Colon (tissue), 2 donors: Measurements from ENCODE around the gene MBTD1.
"Not testable (repeated sequence)": the region's sequence is repeated elsewhere in the genome, so short reads cannot be mapped to it uniquely, and the experiment has no call there.

ENCODE experiments used
- FAIRE-seq: peaks from 2 replicates; lab custom pipeline; 2012; peaks lifted over from hg19 to GRCh38; lab: Jason Lieb, UNC
- donor health status: control.
- donor health status: control.

Gene MBTD1

GRCh38 chr17:51255673-51256072 lies 4.2 kb downstream of the MBTD1 start:
- no peak for FAIRE-seq

- FAIRE-seq: no peak
These were observed 8.8 kb downstream of the MBTD1 start for GRCh38 chr17:51251010-51251409.

DNA sequence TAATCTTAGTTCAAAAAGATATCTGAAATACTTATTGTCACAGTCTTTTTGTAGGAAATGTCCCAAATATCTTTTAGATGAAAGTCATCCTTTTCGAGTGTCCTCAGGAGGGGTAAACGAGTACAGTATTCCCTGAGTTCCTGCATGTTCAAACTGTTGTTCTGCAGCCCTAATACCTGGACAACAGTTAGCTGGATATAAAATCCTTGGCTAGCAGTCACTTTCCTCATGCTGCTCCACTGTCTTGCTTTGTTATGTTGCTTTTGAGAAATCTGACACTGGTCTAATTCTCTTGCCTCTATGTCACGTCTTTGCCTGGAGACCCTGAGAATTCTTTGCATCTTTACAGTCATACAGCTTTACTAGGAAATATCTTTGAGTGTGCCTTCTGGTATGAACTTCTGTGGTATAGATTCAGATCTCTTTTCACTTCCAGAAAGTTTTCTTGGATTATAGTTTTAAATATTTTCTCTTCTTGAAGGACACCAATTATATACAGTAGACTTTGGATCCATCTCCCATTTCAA lies 9.5 kb downstream of the MBTD1 start:
- FAIRE-seq: no peak

DNA sequence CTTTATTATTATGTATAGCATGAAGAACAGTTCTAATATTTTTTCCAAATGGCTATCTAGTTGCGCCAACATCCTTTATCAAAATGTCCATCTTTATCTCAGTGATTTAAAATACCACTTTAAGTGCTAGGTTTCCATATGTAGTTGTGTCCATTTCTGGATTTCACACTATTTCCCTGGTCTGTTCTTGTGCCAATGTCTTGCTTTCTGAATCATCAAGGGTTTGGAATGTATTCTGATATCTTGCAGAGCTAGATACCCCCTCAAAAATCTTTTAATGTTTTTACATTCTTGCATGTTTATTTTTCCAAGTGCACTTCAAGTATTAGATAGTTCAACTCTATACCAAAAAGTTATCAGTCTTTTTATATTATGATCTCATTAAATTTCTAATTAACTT lies 14.3 kb downstream of the MBTD1 start:
- no peak for FAIRE-seq

- no peak for FAIRE-seq
These were observed 15.8 kb downstream of the MBTD1 start for GRCh38 chr17:51244041-51244440.

DNA sequence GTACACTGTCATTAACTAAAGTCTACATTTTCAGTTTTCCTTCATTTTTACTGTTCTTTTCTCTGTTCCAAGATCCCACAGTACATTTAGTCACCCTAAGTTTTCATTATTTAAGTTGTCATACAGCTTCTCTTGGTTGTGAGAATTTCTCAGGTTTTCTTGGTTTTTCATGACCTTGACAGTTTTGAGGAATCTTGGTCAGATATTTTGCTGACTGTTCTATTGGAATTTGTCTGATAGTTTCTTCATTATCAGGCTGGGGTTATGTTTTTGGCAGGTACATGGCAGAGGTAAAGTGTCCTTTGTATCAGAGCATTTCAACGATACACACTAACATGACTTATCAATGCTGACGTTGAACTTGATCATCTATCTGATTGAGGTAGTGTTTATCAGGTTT lies 19.6 kb downstream of the MBTD1 start:
- no peak for FAIRE-seq

DNA sequence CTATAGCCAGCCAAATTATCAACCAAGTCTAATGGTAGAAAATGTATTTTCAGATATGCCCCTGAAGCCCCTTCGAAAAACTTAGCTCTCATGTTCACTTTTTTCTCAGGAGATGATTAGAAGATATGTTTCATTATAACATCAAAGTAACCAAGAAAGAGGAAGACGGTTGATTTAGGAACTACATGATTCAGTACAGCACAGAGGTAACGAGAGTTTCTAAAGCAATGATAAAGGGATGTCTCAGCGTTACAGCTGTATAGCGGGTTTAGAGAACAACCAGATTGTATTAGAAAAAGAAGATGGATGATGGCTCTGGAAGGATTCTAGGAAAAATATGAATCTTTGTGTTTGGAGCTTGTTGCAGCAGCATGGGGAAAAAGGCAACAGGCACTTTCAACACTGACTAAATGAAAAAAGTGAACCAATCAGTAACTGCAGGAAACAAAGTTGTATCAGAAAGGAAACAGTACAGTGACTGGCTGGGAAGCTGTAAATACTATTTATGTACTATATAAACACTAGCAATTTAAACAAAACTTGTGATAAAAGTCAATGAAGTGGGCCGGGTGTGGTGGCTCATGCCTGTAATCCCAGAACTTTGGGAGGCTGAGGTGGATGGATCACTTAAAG lies 21.5 kb downstream of the MBTD1 start:
- FAIRE-seq: no peak

DNA sequence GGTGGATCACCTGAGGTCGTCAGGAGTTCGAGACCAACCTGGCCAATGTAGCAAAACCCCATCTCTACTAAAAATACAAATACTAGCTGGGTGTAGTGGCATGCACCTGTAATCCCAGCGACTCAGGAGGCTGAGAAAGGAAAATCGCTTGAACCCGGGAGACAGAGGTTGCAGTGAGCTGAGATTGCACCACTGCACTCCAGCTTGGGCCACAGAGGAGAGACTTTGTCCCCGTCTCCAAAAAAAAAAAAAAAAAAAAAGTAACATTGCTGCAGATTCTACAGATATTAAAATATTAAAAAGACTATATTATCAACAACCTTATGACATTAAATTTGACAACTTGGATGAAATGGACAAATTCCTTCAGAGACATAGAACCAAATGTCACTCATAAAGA lies 25.7 kb downstream of the MBTD1 start:
- no peak for FAIRE-seq

DNA sequence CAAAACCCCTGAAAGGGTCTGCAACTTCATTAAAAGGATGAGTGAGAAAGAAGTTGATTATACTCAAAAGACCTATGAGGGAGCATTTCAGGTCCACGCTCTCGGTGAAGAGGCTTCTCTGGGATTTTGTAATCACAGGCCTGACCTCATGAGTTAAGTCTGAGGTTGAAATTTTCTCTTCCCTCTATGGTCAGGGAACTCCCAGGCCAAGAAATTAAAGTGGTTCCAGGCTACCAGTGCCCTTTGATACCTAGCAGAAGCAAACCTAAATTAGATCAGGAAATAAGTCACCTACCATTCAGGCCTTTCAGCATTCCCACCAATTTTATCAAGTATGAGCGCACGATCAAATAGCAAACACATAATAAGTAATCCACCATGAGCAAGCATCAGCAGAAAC lies 27.9 kb downstream of the MBTD1 start:
- no peak for FAIRE-seq

DNA sequence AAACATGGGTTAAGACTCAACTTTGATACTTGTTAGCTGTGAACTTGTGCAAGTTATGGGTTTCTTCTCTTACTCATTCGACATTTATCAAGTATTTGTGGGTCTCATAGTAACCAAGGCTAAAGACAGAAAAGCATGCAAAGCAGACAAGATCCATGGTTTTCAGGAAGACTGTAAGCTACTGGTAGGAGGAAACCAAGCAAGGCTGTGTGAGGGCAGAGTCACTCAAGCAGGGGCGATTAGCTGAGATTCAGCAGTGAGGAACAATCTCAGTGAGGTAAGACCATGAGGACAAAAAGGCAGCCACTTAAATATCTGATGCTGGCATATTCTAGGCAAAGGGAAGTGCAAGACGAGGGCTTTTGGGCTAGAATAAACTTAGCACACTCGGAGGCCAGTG lies 29.5 kb downstream of the MBTD1 start:
- no peak for FAIRE-seq

- no peak for FAIRE-seq
These were observed 30.0 kb downstream of the MBTD1 start for GRCh38 chr17:51229889-51230288.

- no peak for FAIRE-seq
These were observed 31.7 kb downstream of the MBTD1 start for GRCh38 chr17:51228161-51228560.

GRCh38 chr17:51225523-51225922 lies 34.3 kb downstream of the MBTD1 start:
- not testable (repeated sequence) for FAIRE-seq

- no peak for FAIRE-seq
These were observed 35.2 kb downstream of the MBTD1 start for GRCh38 chr17:51224402-51225262.

- FAIRE-seq: no peak
These were observed 38.5 kb downstream of the MBTD1 start for GRCh38 chr17:51221322-51221721.

- FAIRE-seq: no peak
These were observed 41.9 kb downstream of the MBTD1 start for GRCh38 chr17:51217946-51218345.

- FAIRE-seq: no peak
These were observed 44.9 kb downstream of the MBTD1 start for GRCh38 chr17:51214920-51215319.

DNA sequence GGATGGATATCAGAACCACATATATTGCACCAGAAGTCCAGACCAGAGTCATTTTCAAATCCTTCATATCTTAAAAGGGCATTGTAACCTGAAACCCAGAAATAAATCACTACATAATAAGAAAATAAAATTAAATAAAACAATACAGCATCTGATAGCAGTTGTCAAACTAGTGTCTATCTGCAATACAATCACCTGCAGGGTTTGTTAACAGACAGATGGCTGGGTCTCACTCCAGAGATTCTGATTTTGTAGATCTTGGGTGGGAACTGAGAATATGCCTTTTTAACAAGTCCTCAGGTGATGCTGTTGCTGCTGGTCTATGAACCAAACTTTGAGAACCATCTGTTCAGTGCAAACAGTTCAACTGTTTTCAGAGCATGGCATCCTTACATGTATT lies 56.0 kb downstream of the MBTD1 start:
- FAIRE-seq: no peak

GRCh38 chr17:51200846-51201245 lies 59.0 kb downstream of the MBTD1 start:
- no peak for FAIRE-seq

GRCh38 chr17:51200295-51200694 lies 59.6 kb downstream of the MBTD1 start:
- FAIRE-seq: no peak

DNA sequence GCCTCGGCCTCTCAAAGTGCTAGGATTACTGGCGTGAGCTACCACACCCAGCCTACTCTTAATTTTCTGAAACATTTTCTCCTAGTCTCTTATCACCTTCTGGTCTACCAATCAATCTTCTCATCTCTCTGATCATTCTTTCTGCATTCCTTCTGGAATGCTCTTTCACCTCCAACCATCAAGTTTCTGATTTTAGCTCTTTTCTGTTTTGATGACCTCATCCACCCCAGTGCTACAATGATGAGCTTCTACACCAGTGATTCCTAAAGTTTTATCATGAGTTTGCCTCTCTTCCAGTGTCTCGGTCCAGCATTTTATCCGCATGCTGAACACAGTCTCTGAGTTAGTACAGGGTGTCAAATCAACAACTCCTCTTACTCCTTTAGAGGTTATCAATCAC lies 62.1 kb downstream of the MBTD1 start:
- FAIRE-seq: no peak

DNA sequence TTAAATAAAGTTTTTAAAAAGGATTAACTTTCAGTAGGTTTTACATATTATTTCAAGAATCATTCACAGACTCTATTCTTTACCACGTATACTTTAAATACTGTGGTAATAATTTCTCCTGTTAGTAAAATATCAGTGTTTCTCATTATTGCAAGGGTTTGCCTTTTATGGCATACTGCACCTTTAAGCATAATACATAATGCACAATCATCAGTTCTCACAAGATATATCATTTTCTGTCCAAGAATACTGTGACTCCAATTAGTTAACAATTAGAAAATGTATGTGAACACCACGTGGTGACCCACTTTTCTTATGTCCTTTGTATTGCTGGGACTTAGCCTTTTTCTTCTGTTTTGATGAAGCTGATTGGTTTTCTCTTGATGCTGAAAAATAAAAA lies 68.0 kb downstream of the MBTD1 start:
- no peak for FAIRE-seq

DNA sequence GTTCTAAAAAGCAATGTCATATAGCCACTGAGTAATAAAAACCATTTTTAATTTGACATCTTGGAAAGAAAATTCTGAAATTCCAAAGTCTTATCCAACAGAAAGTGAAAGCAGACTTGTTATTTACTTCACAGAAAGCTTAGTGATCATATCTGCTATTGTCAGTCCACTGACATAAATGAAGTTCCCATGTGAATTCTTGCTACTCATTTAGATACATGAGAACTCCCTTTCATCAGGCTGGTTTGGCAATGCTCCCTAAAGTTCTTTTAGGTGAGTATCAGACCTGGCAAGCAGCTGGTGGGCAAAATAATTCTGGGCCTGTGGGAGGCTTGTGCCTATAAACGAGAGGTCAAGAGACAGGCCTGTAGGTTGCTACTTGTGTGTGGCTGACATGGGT lies 70.2 kb downstream of the MBTD1 start:
- no peak for FAIRE-seq

DNA sequence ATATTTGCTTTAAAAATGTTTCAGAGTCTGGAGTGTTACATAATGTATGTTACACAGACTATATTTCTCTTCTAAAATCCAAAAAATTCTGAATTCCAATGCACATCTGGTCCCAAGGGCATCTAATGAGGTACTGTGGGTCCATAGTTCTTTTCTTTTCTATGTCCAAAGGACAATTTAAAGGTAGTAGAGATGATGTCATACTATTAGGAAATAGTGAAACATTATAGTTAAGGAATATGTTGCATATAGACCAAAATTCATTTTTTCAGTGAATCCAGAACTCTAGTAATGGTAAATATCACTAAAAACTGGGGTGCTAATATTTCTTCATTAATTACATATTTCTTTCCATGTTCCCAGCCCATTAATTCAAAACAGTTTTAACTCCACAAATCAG lies 70.7 kb downstream of the MBTD1 start:
- no peak for FAIRE-seq
